Raji (cell line): ENCODE results near the gene BLOC1S6.

ENCODE experiments used
- POLR2A ChIP-seq: IDR thresholded peaks from 2 replicates; pipeline ENCODE4 v1.6.1; 2011; ENCODE audit warnings: low read depth, low read length, control low read depth; ENCODE audit not compliant: insufficient read depth

The BLOC1S6 gene

GRCh38 chr15:45583731-45584639 lies 3.2 kb upstream of the BLOC1S6 start:
- no peak for TF ChIP-seq POLR2A

GRCh38 chr15:45585069-45585791 lies 1.9 kb upstream of the BLOC1S6 start:
- TF ChIP-seq POLR2A: no peak

GRCh38 chr15:45586125-45586524 lies 1.1 kb upstream of the BLOC1S6 start:
- no peak for TF ChIP-seq POLR2A

GRCh38 chr15:45586601-45587094 lies 531 bp upstream of the BLOC1S6 start:
- TF ChIP-seq POLR2A: no peak

- TF ChIP-seq POLR2A: no peak
Observed at GRCh38 chr15:45587863-45588170, 638 bp downstream of the BLOC1S6 start.

GRCh38 chr15:45588219-45588875 lies 1.2 kb downstream of the BLOC1S6 start:
- no peak for TF ChIP-seq POLR2A

- TF ChIP-seq POLR2A: no peak
Observed at GRCh38 chr15:45589256-45589655, 2.1 kb downstream of the BLOC1S6 start.

GRCh38 chr15:45594319-45594718 lies 7.1 kb downstream of the BLOC1S6 start:
- no peak for TF ChIP-seq POLR2A

GRCh38 chr15:45594835-45595530 lies 7.8 kb downstream of the BLOC1S6 start:
- TF ChIP-seq POLR2A: no peak

- TF ChIP-seq POLR2A: no peak
Observed at GRCh38 chr15:45603881-45604280, 16.7 kb downstream of the BLOC1S6 start.

GRCh38 chr15:45604326-45604725 lies 17.1 kb downstream of the BLOC1S6 start:
- no peak for TF ChIP-seq POLR2A

- no peak for TF ChIP-seq POLR2A
Observed at GRCh38 chr15:45606413-45606812, 19.2 kb downstream of the BLOC1S6 start.

GRCh38 chr15:45606841-45607240 lies 19.7 kb downstream of the BLOC1S6 start:
- no peak for TF ChIP-seq POLR2A

GRCh38 chr15:45611305-45611704 lies 24.1 kb downstream of the BLOC1S6 start:
- TF ChIP-seq POLR2A: no peak
